PC-9 (cell line): ENCODE results near the gene NSG2. TPM values are rescaled to one million over a fixed set of nuclear protein-coding genes. Genes with fewer than 3 reads are reported as not detected.

ENCODE experiments used
- BruUV-seq: library from RNA; stranded (reverse); fragments of 400-500 nt; replicated peaks from 2 replicates; lab custom pipeline; 2021; lab: Mats Ljungman, UMichigan
- CTCF ChIA-PET: fragments of 300-600 bp; sonication (Branson Sonifier 250); formaldehyde crosslinking; loops from one replicate; lab custom pipeline; 2022; ENCODE audit warnings: antibody characterized with exemption; lab: Charles Lee
- POLR2A ChIA-PET: fragments of 300-600 bp; sonication (Branson Sonifier 250); formaldehyde crosslinking; loops from one replicate; lab custom pipeline; 2022; ENCODE audit warnings: antibody characterized with exemption; ENCODE audit not compliant: unreplicated experiment; lab: Charles Lee
- DNase-seq, 2 experiments: peaks; one replicate each; pipeline versions ENCODE4 v3.0.0 to v3.0.0-alpha.2; 2015 to 2022; ENCODE audit warnings: mixed read lengths in 1 of 2
- H2AFZ ChIP-seq: fragments of 200-600 bp; sonication (generic); 2 replicates; pipeline ENCODE4 v1.8.1; 2017; ENCODE audit warnings: antibody characterized with exemption
- H3F3A ChIP-seq: fragments of 200-600 bp; sonication (generic); 2 replicates; pipeline ENCODE4 v1.8.1; 2017; ENCODE audit warnings: antibody characterized with exemption, mild to moderate bottlenecking, low read depth; ENCODE audit not compliant: insufficient read depth
- H3K27ac ChIP-seq: fragments of 200-600 bp; sonication (generic); 2 replicates; pipeline ENCODE4 v1.6.1; 2016; ENCODE audit warnings: mixed run types
- H3K27me3 ChIP-seq: fragments of 200-600 bp; sonication (generic); 2 replicates; pipeline ENCODE4 v1.6.1; 2016; ENCODE audit warnings: low read depth, mixed run types; ENCODE audit not compliant: insufficient read depth
- H3K36me3 ChIP-seq: fragments of 200-600 bp; sonication (generic); 2 replicates; pipeline ENCODE4 v1.6.1; 2016; ENCODE audit warnings: low read depth, mixed run types
- H3K4me1 ChIP-seq: fragments of 200-600 bp; sonication (generic); replicated peaks from 2 replicates; pipeline ENCODE4 v1.6.1; 2016; ENCODE audit warnings: mixed run types; ENCODE audit not compliant: insufficient read depth
- H3K4me2 ChIP-seq: fragments of 200-600 bp; sonication (generic); 2 replicates; pipeline ENCODE4 v1.6.1; 2017; ENCODE audit warnings: mixed run types
- H3K4me3 ChIP-seq: fragments of 200-600 bp; sonication (generic); 2 replicates; pipeline ENCODE4 v1.6.1; 2016; ENCODE audit warnings: mixed run types
- H3K79me2 ChIP-seq: fragments of 200-600 bp; sonication (generic); 2 replicates; pipeline ENCODE4 v1.6.1; 2017; ENCODE audit warnings: low read depth, mixed run types
- H3K9me2 ChIP-seq: fragments of 200-600 bp; sonication (generic); 2 replicates; pipeline ENCODE4 v1.8.1; 2017; ENCODE audit warnings: mild to moderate bottlenecking; ENCODE audit not compliant: insufficient read depth
- H3K9me3 ChIP-seq: fragments of 200-600 bp; sonication (generic); 2 replicates; pipeline ENCODE4 v1.8.1; 2016; ENCODE audit warnings: low read depth; ENCODE audit not compliant: insufficient read depth
- H4K20me1 ChIP-seq: fragments of 200-600 bp; sonication (generic); 2 replicates; pipeline ENCODE4 v1.8.1; 2017; ENCODE audit not compliant: insufficient read depth
- EZH2 ChIP-seq: fragments of 200-600 bp; sonication (generic); IDR thresholded peaks from 2 replicates; pipeline ENCODE4 v1.8.0; 2017; ENCODE audit warnings: antibody characterized with exemption, low read depth
- intact Hi-C: fragments of 100-400 bp; cut with micrococcal nuclease; formaldehyde crosslinking; loops from one replicate; pipeline ENCODE4 v1.10.0; 2022; ENCODE audit not compliant: unreplicated experiment
- total RNA-seq: library from RNA; stranded (reverse); gene quantifications from 2 replicates; pipeline ENCODE4 v1.2.3, GENCODE V29; 2021
- TF ChIP-seq, protein P1 (sequence below): fragments of 200-600 bp; sonication (generic); conservative IDR thresholded peaks from 2 replicates; pipeline ENCODE4 v1.6.1; 2017; ENCODE audit warnings: mixed run types, antibody characterized with exemption, mild to moderate bottlenecking, moderate library complexity

Gene NSG2
- total RNA-seq, 1 experiment from 2014 or later: not detected

GRCh38 chr5:174063082-174063756 is 17.7 kb downstream of the NSG2 start:
- Histone ChIP-seq H3K9me3 (no peaks in the 10 kb centered on the region), H3K27me3 (peaks cover 74% of the 10 kb centered on the region), H3K4me3 (no peak overlapping the region), H3K4me2 (no peak overlapping the region), H3K9me2 (no peaks in the 10 kb centered on the region), H3K27ac (no peak overlapping the region), H3K36me3 (no peaks in the 10 kb centered on the region), H3F3A (no peaks in the 10 kb centered on the region), H3K4me1 (no peaks in the 10 kb centered on the region), H2AFZ (no peak overlapping the region), H4K20me1 (no peaks in the 10 kb centered on the region), H3K79me2 (no peaks in the 10 kb centered on the region)
- ChIA-PET POLR2A (no interaction called here), CTCF (no interaction called here)
- DNase-seq: no peak
- no peak for TF ChIP-seq EZH2
- TF ChIP-seq, protein P1, sequence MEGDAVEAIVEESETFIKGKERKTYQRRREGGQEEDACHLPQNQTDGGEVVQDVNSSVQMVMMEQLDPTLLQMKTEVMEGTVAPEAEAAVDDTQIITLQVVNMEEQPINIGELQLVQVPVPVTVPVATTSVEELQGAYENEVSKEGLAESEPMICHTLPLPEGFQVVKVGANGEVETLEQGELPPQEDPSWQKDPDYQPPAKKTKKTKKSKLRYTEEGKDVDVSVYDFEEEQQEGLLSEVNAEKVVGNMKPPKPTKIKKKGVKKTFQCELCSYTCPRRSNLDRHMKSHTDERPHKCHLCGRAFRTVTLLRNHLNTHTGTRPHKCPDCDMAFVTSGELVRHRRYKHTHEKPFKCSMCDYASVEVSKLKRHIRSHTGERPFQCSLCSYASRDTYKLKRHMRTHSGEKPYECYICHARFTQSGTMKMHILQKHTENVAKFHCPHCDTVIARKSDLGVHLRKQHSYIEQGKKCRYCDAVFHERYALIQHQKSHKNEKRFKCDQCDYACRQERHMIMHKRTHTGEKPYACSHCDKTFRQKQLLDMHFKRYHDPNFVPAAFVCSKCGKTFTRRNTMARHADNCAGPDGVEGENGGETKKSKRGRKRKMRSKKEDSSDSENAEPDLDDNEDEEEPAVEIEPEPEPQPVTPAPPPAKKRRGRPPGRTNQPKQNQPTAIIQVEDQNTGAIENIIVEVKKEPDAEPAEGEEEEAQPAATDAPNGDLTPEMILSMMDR: no peak
- intact Hi-C loops: no loop called here
- BruUV-seq: no TSS peak

DNA sequence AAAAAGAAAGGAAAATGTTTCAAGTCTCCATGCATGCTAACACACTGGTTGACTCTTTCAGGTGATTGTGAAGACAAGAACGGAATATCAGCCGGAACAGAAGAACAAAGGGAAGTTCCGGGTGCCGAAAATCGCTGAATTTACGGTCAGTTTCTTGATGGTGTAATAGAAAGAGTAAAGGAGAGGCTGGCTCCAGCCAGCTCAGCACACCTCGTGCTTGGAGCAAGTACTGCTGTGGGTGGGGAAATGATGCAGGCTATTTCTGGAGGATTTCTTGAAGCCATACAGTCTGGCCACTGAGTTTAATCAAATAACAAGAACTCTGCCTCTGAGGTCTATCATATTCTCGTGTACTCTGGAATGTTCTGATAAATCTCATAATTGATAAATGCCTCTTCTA is 18.7 kb downstream of the NSG2 start:
- Histone ChIP-seq H3K4me1 (no peaks in the 10 kb centered on the region), H3K27ac (no peak overlapping the region), H3K4me2 (no peak overlapping the region), H3K4me3 (no peak overlapping the region), H4K20me1 (no peaks in the 10 kb centered on the region), H3K79me2 (no peaks in the 10 kb centered on the region), H3K36me3 (no peaks in the 10 kb centered on the region), H3K27me3 (peaks cover 74% of the 10 kb centered on the region), H3K9me3 (no peaks in the 10 kb centered on the region), H3F3A (no peaks in the 10 kb centered on the region), H2AFZ (no peak overlapping the region), H3K9me2 (no peaks in the 10 kb centered on the region)
- TF ChIP-seq, protein P1: no peak
- no peak for TF ChIP-seq EZH2
- ChIA-PET CTCF (no interaction called here), POLR2A (no interaction called here)
- DNase-seq: no peak
- BruUV-seq: no TSS peak
- intact Hi-C loops: no loop called here

GRCh38 chr5:174065528-174066197 is 20.2 kb downstream of the NSG2 start:
- ChIA-PET CTCF (no interaction called here), POLR2A (no interaction called here)
- Histone ChIP-seq H3K4me3 (no peak overlapping the region), H3K27ac (no peak overlapping the region), H3K9me3 (no peaks in the 10 kb centered on the region), H3K4me1 (no peaks in the 10 kb centered on the region), H3K36me3 (no peaks in the 10 kb centered on the region), H3K4me2 (no peak overlapping the region), H3K9me2 (no peaks in the 10 kb centered on the region), H3K27me3 (peaks cover 78% of the 10 kb centered on the region), H2AFZ (no peak overlapping the region), H3K79me2 (no peaks in the 10 kb centered on the region), H4K20me1 (no peaks in the 10 kb centered on the region), H3F3A (no peaks in the 10 kb centered on the region)
- intact Hi-C loops: no loop called here
- DNase-seq: no peak
- no peak for TF ChIP-seq EZH2
- TF ChIP-seq, protein P1: no peak
- BruUV-seq: no TSS peak
